SK-N-SH (cell line): ENCODE data around the gene PNMA6E. TPM values are rescaled to one million over a fixed set of nuclear protein-coding genes. Genes with fewer than 3 reads are reported as not detected.

Experiments used
- CTCF ChIA-PET: fragments of 300-600, 350-600 bp; formaldehyde crosslinking; extraction: SDS; loops from one replicate; lab custom pipeline; 2021; lab: Yijun Ruan, JAX
- POLR2A ChIA-PET: fragments of 350-600 bp; sonication (Branson Sonifier 250); formaldehyde crosslinking; extraction: SDS; loops from one replicate; lab custom pipeline; 2020; ENCODE audit warnings: antibody characterized with exemption, inconsistent platforms; lab: Yijun Ruan, JAX
- DNase-seq: peaks from one replicate; pipeline ENCODE4 v3.0.0; 2012
- H2AFZ ChIP-seq: fragments of 200-600 bp; sonication (generic); 2 replicates; pipeline ENCODE4 v1.8.1; 2016; ENCODE audit warnings: antibody characterized with exemption, mild to moderate bottlenecking, low read depth
- H3F3A ChIP-seq: fragments of 200-600 bp; sonication (generic); replicated peaks from 2 replicates; pipeline ENCODE3; 2016; ENCODE audit warnings: antibody characterized with exemption, mild to moderate bottlenecking; ENCODE audit not compliant: insufficient read depth
- H3K27ac ChIP-seq, 2 experiments: fragments of 200-500 bp in 1 of 2; fragments of 200-600 bp in 1 of 2; sonication (Bioruptor generic) in 1 of 2; sonication (generic), shearing (Covaris generic) in 1 of 2; 2 replicates each; pipeline versions ENCODE4 v1.5.1 to v1.6.1; 2014 to 2016; ENCODE audit warnings: low read depth in 2 of 2, inconsistent platforms in 1 of 2, low read length in 1 of 2, mild to moderate bottlenecking in 1 of 2, mixed read lengths in 1 of 2
- H3K27me3 ChIP-seq: fragments of 200-600 bp; sonication (generic), shearing (Covaris generic); 2 replicates; pipeline ENCODE4 v1.6.1; 2016; ENCODE audit warnings: mixed run types; ENCODE audit not compliant: insufficient read depth
- H3K36me3 ChIP-seq, 2 experiments: fragments of 200-500 bp in 1 of 2; fragments of 200-600 bp in 1 of 2; sonication (Bioruptor generic) in 1 of 2; sonication (generic) in 1 of 2; replicated peaks in 1 of 2; 2 replicates each; pipeline versions ENCODE3 to v1.5.1; 2014 to 2016; ENCODE audit warnings: low read length in 1 of 2, mild to moderate bottlenecking in 1 of 2; ENCODE audit not compliant: insufficient read depth in 2 of 2, control insufficient read depth in 1 of 2
- H3K4me1 ChIP-seq, 2 experiments: fragments of 200-500 bp in 1 of 2; fragments of 200-600 bp in 1 of 2; sonication (Bioruptor generic) in 1 of 2; sonication (generic), shearing (Covaris generic) in 1 of 2; 2 replicates each; pipeline versions ENCODE4 v1.5.1 to v1.6.1; 2014 to 2016; ENCODE audit warnings: low read depth in 1 of 2, low read length in 1 of 2, mixed run types in 1 of 2; ENCODE audit not compliant: insufficient read depth in 2 of 2, control insufficient read depth in 1 of 2
- H3K4me2 ChIP-seq: fragments of 200-600 bp; sonication (generic), shearing (Covaris generic); 2 replicates; pipeline ENCODE4 v1.6.1; 2017; ENCODE audit warnings: mixed run types
- H3K4me3 ChIP-seq, 2 experiments: fragments of 200-500 bp in 1 of 2; fragments of 200-600 bp in 1 of 2; sonication (Bioruptor generic) in 1 of 2; sonication (generic), shearing (Covaris generic) in 1 of 2; 2 replicates each; pipeline versions ENCODE4 v1.5.1 to v1.8.1; 2014 to 2016; ENCODE audit warnings: low read depth in 2 of 2, inconsistent platforms in 1 of 2, low read length in 1 of 2, mild to moderate bottlenecking in 1 of 2, mixed read lengths in 1 of 2, moderate library complexity in 1 of 2
- H3K79me2 ChIP-seq: fragments of 200-600 bp; sonication (generic); 2 replicates; pipeline ENCODE4 v1.8.1; 2017; ENCODE audit warnings: mild to moderate bottlenecking; ENCODE audit not compliant: insufficient read depth
- H3K9ac ChIP-seq: fragments of 200-600 bp; sonication (generic); 2 replicates; pipeline ENCODE4 v1.6.1; 2017; ENCODE audit warnings: mixed run types
- H3K9me2 ChIP-seq: fragments of 200-600 bp; sonication (generic); 2 replicates; pipeline ENCODE4 v1.6.1; 2017; ENCODE audit warnings: mixed run types
- H3K9me3 ChIP-seq: fragments of 200-600 bp; sonication (generic); 2 replicates; pipeline ENCODE4 v1.6.1; 2017; ENCODE audit warnings: mixed run types, mild to moderate bottlenecking, moderate library complexity
- H4K20me1 ChIP-seq: fragments of 200-600 bp; sonication (generic); 2 replicates; pipeline ENCODE4 v1.6.1; 2017; ENCODE audit warnings: mild to moderate bottlenecking, mixed run types; ENCODE audit not compliant: insufficient read depth
- CHD2 ChIP-seq: fragments of 150-350 bp; IDR thresholded peaks from 2 replicates; pipeline ENCODE4 v1.6.1; 2018; ENCODE audit warnings: low read length; ENCODE audit not compliant: partially characterized antibody
- CTCF ChIP-seq: fragments of 200-600 bp; sonication (generic); IDR thresholded peaks from 2 replicates; pipeline ENCODE4 v1.6.1; 2017; ENCODE audit warnings: antibody characterized with exemption, mild to moderate bottlenecking, moderate library complexity
- FOXM1 ChIP-seq: IDR thresholded peaks from 2 replicates; pipeline ENCODE4 v1.4.0; 2012; ENCODE audit warnings: low read depth, mild to moderate bottlenecking
- IRF3 ChIP-seq: fragments of 150-350 bp; IDR thresholded peaks from 2 replicates; pipeline ENCODE4 v1.6.1; 2016; ENCODE audit warnings: mild to moderate bottlenecking, low read depth, low read length
- MAX ChIP-seq: IDR thresholded peaks from 2 replicates; pipeline ENCODE4 v1.4.0; 2012; ENCODE audit warnings: low read depth
- NFIC ChIP-seq: IDR thresholded peaks from 2 replicates; pipeline ENCODE4 v1.4.0; 2012; ENCODE audit warnings: borderline replicate concordance
- PBX3 ChIP-seq: IDR thresholded peaks from 2 replicates; pipeline ENCODE4; 2012
- RCOR1 ChIP-seq: fragments of 150-350 bp; IDR thresholded peaks from 2 replicates; pipeline ENCODE4 v1.6.1; 2017; ENCODE audit warnings: antibody characterized with exemption, low read length
- RFX5 ChIP-seq: IDR thresholded peaks from 2 replicates; pipeline ENCODE4 v1.6.1; 2012; ENCODE audit warnings: mild to moderate bottlenecking, improper control_type of control experiment, low read length
- RXRA ChIP-seq: IDR thresholded peaks from 2 replicates; pipeline ENCODE4 v1.4.0; 2012; ENCODE audit warnings: low read depth, mild to moderate bottlenecking, borderline replicate concordance
- TCF12 ChIP-seq: IDR thresholded peaks from 2 replicates; pipeline ENCODE4 v1.4.0; 2012
- TEAD4 ChIP-seq: IDR thresholded peaks from 2 replicates; pipeline ENCODE4 v1.4.0; 2012; ENCODE audit warnings: mild to moderate bottlenecking, borderline replicate concordance; ENCODE audit not compliant: insufficient read depth
- USF2 ChIP-seq: fragments of 150-350 bp; IDR thresholded peaks from 2 replicates; pipeline ENCODE4 v1.6.1; 2017; ENCODE audit warnings: antibody characterized with exemption, low read length, low read depth, borderline replicate concordance
- YY1 ChIP-seq: IDR thresholded peaks from 2 replicates; pipeline ENCODE4 v1.4.0; 2012; ENCODE audit warnings: low read depth, mild to moderate bottlenecking
- WGBS: methylation state at CpG from one replicate; pipeline ENCODE4 v1.1.6; 2017; ENCODE audit warnings: low lambda C conversion rate; 5-methylcytosine and 5-hydroxymethylcytosine counted together
- polyA plus RNA-seq, 3 experiments: library from polyadenylated mRNA; depleted of rRNA; stranded (reverse); fragments of >200 nt; gene quantifications; 2 replicates each; pipeline ENCODE4 v1.2.3, GENCODE V29; 2012

PNMA6E gene
- polyA plus RNA-seq, 1 of the 3 experiments (the other 2 are of a cell fraction) = not detected

GRCh38 chrX:153417637-153418036 lies 16.5 kb upstream of the PNMA6E start:
- no peaks in the 10 kb centered on the region for H3F3A ChIP-seq
- no peak overlapping the region for H3K9ac ChIP-seq
- H3K4me3 ChIP-seq = no peak overlapping the region
- H3K9me2 ChIP-seq = no peaks in the 10 kb centered on the region
- 40% methylated on average over 8 of the region's 8 CpGs for WGBS
- no peak overlapping the region for H3K4me2 ChIP-seq
- POLR2A ChIA-PET = no interaction called here
- H3K27me3 ChIP-seq = no peaks in the 10 kb centered on the region; the same call in 1 of the 2 replicates
- no peak overlapping the region for H3K27ac ChIP-seq
- no peak overlapping the region for H2AFZ ChIP-seq
- H3K36me3 ChIP-seq = no peaks in the 10 kb centered on the region
- TF ChIP-seq YY1 = no peak
- TF ChIP-seq IRF3 = no peak
- no peak for TF ChIP-seq RXRA
- no peak for TF ChIP-seq USF2
- TF ChIP-seq CHD2 = no peak
- no peak for TF ChIP-seq MAX
- TF ChIP-seq TCF12 = no peak
- TF ChIP-seq PBX3 = no peak
- TF ChIP-seq TEAD4 = no peak
- no peak for TF ChIP-seq RFX5
- TF ChIP-seq RCOR1 = no peak
- TF ChIP-seq CTCF = no peak
- TF ChIP-seq FOXM1 = no peak
- TF ChIP-seq NFIC = no peak
- H3K9me3 ChIP-seq = no peaks in the 10 kb centered on the region
- no peaks in the 10 kb centered on the region for H3K79me2 ChIP-seq
- DNase-seq = no peak
- H3K4me1 ChIP-seq = no peaks in the 10 kb centered on the region; a peak in 1 of 4 replicates
- H4K20me1 ChIP-seq = no peaks in the 10 kb centered on the region
- CTCF ChIA-PET = interaction anchor here (1.3 kb wide), 1 partner anchor 21 kb away, joined by 3 read pairs; no protein-coding TSS in a partner anchor
